Astrocyte of the spinal cord (primary cell): Measurements from ENCODE around the gene MAPK1.
"Not testable (repeated sequence)": the region's sequence is repeated elsewhere in the genome, so short reads cannot be mapped to it uniquely, and the experiment has no call there.

ENCODE experiments used
- DNase-seq: peaks from one replicate; pipeline ENCODE4 v3.0.0; 2011; ENCODE audit warnings: low read depth, low spot score
- H3K4me3 ChIP-seq: 2 replicates; pipeline ENCODE4 v1.5.1; 2011; ENCODE audit warnings: low read depth, mild to moderate bottlenecking, low read length, moderate library complexity
- CTCF ChIP-seq: IDR thresholded peaks from 2 replicates; pipeline ENCODE4 v1.5.1; 2012; ENCODE audit warnings: low read depth, mild to moderate bottlenecking, low read length, inconsistent platforms
- in situ Hi-C: cut with HindIII; loops from 2 replicates; pipeline ENCODE4 v1.10.0; 2017; ENCODE audit warnings: low sequenced_read_pairs

MAPK1 gene

GRCh38 chr22:21811982-21812381 lies 55.5 kb downstream of the MAPK1 start:
- TF ChIP-seq CTCF: no peak
- no peak overlapping the region for H3K4me3 ChIP-seq
- in situ Hi-C loops: no loop called here
- no peak for DNase-seq

DNA sequence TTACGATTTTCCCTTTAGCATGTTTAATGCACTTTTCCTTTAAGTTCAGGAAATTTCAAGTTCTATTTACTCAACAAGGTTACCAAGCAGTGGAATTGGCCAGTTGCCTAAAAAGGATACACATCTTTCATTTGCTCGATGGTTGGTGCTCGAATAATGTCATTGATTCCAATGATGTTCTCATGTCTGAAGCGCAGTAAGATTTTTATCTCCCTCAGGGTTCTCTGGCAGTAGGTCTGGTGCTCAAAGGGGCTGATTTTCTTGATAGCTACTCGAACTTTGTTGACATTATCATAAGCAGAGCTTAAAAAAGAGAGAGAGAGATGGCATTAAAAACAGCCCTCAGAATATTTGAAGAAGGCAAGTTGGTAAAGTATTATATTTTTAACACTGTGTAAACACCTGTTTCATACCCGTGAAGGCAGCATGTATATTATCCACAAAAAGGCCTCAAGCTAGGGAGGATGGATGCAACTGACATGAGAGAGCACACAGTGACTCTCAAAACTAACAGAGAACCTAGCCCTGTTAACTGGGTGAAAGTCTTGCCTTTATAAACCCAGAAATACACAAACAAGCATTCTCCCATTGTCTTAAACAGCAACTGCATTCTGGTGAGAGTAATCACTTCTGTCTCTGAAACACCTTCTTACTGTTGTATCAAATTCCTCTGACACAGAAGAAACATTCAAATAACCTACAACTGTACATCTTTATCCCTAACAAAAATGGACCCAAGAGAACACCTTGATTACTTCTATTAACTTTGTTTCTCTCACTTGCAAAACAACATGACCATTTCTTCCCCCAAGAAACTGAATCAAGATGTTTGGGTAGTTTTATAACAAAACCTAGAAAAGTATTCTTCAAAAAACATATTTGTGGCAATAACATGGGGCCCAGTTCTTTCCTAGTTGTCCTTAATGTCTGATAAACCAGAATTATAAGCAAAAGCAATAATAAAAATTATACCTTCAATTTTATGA lies 59.6 kb downstream of the MAPK1 start:
- in situ Hi-C loops: no loop called here
- TF ChIP-seq CTCF: no peak
- no peak for DNase-seq
- H3K4me3 ChIP-seq: no peak overlapping the region

DNA sequence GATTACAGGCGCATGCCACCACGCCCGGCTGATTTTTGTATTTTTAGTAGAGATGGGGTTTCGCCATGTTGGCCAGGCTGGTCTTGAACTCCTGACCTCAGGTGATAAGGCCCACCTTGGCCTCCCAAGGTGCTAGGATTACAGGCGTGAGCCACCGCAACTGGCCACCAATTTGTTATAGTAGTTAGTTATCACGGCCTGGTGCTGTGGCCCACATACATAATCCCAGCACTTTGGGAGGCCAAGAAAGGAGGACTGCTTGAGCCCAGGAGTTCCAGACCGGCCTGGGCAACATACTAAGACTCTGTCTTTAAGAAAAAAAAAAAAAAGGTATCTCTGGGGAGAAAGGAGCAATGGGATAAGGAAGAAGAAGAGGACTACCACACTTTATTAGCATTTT lies 62.1 kb downstream of the MAPK1 start:
- in situ Hi-C loops, H3K4me3 ChIP-seq, DNase-seq: not testable (repeated sequence)

DNA sequence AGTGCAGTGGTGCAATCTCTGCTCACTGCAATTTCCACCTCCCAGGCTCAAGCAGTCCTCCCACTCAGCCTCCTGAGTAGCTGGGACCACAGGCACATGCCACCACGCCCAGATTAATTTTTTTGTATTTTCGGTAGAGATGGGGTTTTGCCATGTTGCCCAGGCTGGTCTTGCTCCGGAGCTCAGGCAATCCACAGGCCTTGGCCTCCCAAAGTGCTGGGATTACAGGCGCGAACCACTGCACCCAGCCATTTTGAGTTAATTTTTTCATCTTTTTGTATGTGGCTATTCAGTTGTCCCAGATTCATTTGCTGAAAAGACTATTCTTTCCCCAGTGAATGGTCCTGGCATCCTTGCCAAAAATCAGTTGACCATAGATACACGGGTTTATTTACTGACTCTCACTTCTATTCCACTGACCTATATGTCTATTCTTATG lies 63.6 kb downstream of the MAPK1 start:
- H3K4me3 ChIP-seq: no peak overlapping the region
- no peak for TF ChIP-seq CTCF

DNA sequence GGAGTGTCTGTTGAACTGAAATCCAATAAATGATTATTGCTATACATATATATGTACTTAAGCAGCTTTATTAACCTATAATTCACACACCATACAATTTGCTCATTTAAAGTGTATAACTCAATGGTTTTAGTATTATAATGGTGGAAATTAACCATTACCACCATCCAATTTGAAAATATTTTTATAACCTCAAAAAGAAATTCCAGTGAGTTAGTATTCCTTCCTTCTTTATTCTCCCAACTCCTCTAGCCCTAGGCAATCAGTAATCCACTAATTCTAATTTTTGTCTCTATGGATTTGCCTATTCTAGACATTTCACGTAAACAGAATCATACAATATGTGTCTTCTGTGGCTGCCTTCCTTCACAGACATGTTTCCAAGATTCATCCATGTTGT lies 64.8 kb downstream of the MAPK1 start:
- in situ Hi-C loops: no loop called here
- no peak for DNase-seq

More for the DNA sequence above, 63.6 kb downstream of the MAPK1 start:
- DNase-seq: no peak
- in situ Hi-C loops: no loop called here

DNA sequence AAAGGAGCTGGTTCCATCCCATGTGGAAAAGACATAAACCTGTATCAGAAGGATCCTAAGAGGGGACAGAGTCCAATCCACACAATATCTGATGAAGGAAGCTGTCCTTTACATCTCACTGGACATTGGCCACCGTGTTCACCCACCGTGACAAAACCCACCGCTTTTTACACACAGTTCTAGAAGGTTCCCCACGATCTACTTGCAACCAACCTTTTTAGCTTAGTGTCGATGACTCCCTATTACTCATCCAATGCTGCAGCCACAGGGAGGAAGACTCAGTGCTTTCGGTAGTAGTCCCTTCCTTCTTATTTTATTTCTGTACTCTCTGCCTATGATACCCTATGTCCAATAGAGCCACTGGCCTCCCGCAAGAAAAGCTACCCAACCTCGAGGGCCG lies 65.4 kb downstream of the MAPK1 start:
- no peak for TF ChIP-seq CTCF
- in situ Hi-C loops: no loop called here
- H3K4me3 ChIP-seq: no peak overlapping the region
- DNase-seq: no peak

More for the DNA sequence above, 64.8 kb downstream of the MAPK1 start:
- H3K4me3 ChIP-seq: no peak overlapping the region
- TF ChIP-seq CTCF: no peak

GRCh38 chr22:21801304-21801644 lies 66.2 kb downstream of the MAPK1 start:
- in situ Hi-C loops, H3K4me3 ChIP-seq, DNase-seq: not testable (repeated sequence)
